ENCODE results near the gene KCNJ12.
"Not testable (repeated sequence)": the region's sequence is repeated elsewhere in the genome, so short reads cannot be mapped to it uniquely, and the experiment has no call there.

Gene KCNJ12

GRCh38 chr17:21376081-21376758 is at the start of gene KCNJ12:
Gene KCNJ12, plus strand, starts transcription at chr17:21376357. Its CDS starts 38,986 bp downstream, at chr17:21415343.
- peak in 22 of 56 donors; percentile 3 to 48 (median 24) for DNase-seq

- not testable (repeated sequence) for DNase-seq
Measured at GRCh38 chr17:21327921-21328320, 48.2 kb upstream of the KCNJ12 start.

- not testable (repeated sequence) for DNase-seq
Measured at GRCh38 chr17:21328778-21329177, 47.4 kb upstream of the KCNJ12 start.

GRCh38 chr17:21330436-21331160 is 45.6 kb upstream of the KCNJ12 start:
- DNase-seq: no peak

GRCh38 chr17:21336541-21337294 is 39.4 kb upstream of the KCNJ12 start:
- not testable (repeated sequence) for DNase-seq

- not testable (repeated sequence) for DNase-seq
Measured at GRCh38 chr17:21337981-21338625, 38.1 kb upstream of the KCNJ12 start.

GRCh38 chr17:21339011-21339410 is 37.1 kb upstream of the KCNJ12 start:
- DNase-seq: no peak

GRCh38 chr17:21339571-21339970 is 36.6 kb upstream of the KCNJ12 start:
- not testable (repeated sequence) for DNase-seq

GRCh38 chr17:21340407-21340806 is 35.8 kb upstream of the KCNJ12 start:
- not testable (repeated sequence) for DNase-seq

GRCh38 chr17:21341279-21341678 is 34.9 kb upstream of the KCNJ12 start:
- not testable (repeated sequence) for DNase-seq

GRCh38 chr17:21341925-21342540 is 34.1 kb upstream of the KCNJ12 start:
- DNase-seq: not testable (repeated sequence)

GRCh38 chr17:21343061-21343949 is 32.9 kb upstream of the KCNJ12 start:
- not testable (repeated sequence) for DNase-seq

- not testable (repeated sequence) for DNase-seq
Measured at GRCh38 chr17:21344801-21345200, 31.4 kb upstream of the KCNJ12 start.

- DNase-seq: no peak
Measured at GRCh38 chr17:21345236-21345635, 30.9 kb upstream of the KCNJ12 start.

GRCh38 chr17:21346107-21346506 is 30.1 kb upstream of the KCNJ12 start:
- DNase-seq: not testable (repeated sequence)

GRCh38 chr17:21346651-21347250 is 29.4 kb upstream of the KCNJ12 start:
- DNase-seq: not testable (repeated sequence)

GRCh38 chr17:21347660-21348059 is 28.5 kb upstream of the KCNJ12 start:
- DNase-seq: not testable (repeated sequence)

GRCh38 chr17:21348081-21348925 is 27.9 kb upstream of the KCNJ12 start:
- DNase-seq: not testable (repeated sequence)

- not testable (repeated sequence) for DNase-seq
Measured at GRCh38 chr17:21348926-21349261, 27.3 kb upstream of the KCNJ12 start.

Measured in amygdala (tissue), 56 donors.